MM.1S (cell line): ENCODE measurements around the gene ITGB3.

Experiments used
- EZH2 ChIP-seq: fragments of 300-600 bp; sonication (generic); optimal IDR thresholded peaks from 2 replicates; pipeline ENCODE3; 2017; ENCODE audit warnings: low read depth, mild to moderate bottlenecking, antibody characterized with exemption, low read length, mixed read lengths
- TF ChIP-seq, protein P1 (sequence below): fragments of 300-600 bp; sonication (generic); IDR thresholded peaks from 2 replicates; pipeline ENCODE4 v1.5.1; 2016; ENCODE audit warnings: antibody characterized with exemption, low read length, mixed read lengths

DNA sequence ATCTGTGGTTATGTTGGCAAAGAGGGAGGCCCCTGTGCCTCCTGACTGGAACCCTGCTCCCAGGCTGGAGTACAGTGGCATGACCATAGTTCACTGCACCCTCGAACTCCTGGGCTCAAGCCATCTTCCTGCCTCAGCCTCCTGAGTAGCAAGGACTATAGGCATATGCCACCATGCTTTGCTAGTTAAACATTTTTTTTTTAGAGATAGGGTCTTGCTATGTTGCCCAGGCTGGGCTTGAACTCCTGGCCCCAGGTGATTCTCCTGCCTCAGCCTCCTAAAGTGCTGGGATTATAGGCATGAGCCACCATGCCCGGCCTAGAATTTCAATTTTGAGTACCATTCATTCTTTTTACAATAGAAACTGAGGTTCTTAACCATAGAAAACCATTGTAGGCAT lies 21.2 kb upstream of the ITGB3 start:
- TF ChIP-seq, protein P1, sequence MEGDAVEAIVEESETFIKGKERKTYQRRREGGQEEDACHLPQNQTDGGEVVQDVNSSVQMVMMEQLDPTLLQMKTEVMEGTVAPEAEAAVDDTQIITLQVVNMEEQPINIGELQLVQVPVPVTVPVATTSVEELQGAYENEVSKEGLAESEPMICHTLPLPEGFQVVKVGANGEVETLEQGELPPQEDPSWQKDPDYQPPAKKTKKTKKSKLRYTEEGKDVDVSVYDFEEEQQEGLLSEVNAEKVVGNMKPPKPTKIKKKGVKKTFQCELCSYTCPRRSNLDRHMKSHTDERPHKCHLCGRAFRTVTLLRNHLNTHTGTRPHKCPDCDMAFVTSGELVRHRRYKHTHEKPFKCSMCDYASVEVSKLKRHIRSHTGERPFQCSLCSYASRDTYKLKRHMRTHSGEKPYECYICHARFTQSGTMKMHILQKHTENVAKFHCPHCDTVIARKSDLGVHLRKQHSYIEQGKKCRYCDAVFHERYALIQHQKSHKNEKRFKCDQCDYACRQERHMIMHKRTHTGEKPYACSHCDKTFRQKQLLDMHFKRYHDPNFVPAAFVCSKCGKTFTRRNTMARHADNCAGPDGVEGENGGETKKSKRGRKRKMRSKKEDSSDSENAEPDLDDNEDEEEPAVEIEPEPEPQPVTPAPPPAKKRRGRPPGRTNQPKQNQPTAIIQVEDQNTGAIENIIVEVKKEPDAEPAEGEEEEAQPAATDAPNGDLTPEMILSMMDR: no peak
- TF ChIP-seq EZH2: no peak
